ENCODE data around the gene BEND7. TPM values are rescaled to one million over a fixed set of nuclear protein-coding genes. Genes with fewer than 3 reads are reported as not detected.

BEND7 gene
- total RNA-seq, 1 donor from 2014 or later = 25.0 TPM

- H3K9me3 Mint-ChIP-seq = no peaks in the 10 kb centered on the region
- H3K4me3 Mint-ChIP-seq = no peak overlapping the region
- no peaks in the 10 kb centered on the region for H3K27me3 Mint-ChIP-seq (ENCODE audit: low read depth)
- H3K4me1 Mint-ChIP-seq = peaks cover 40% of the 10 kb centered on the region
- peaks cover 7% of the 10 kb centered on the region for H3K36me3 Mint-ChIP-seq (ENCODE audit: low read depth)
- TF ChIP-seq CTCF (conservative IDR thresholded peaks at IDR 0.05) = no peak
- no peak for DNase-seq (ENCODE audit: low read depth, low spot score)
- no peak overlapping the region for H3K27ac Mint-ChIP-seq (ENCODE audit: unreplicated experiment)
These were observed 37.0 kb downstream of the BEND7 start for GRCh38 chr10:13491747-13492360.

- Mint-ChIP-seq H3K4me1 (peaks cover 29% of the 10 kb centered on the region), H3K27ac (ENCODE audit: unreplicated experiment) (no peak overlapping the region), H3K27me3 (ENCODE audit: low read depth) (no peaks in the 10 kb centered on the region), H3K9me3 (no peaks in the 10 kb centered on the region), H3K4me3 (no peak overlapping the region), H3K36me3 (ENCODE audit: low read depth) (peaks cover 7% of the 10 kb centered on the region)
- no peak for DNase-seq (ENCODE audit: low read depth, low spot score)
- TF ChIP-seq CTCF (conservative IDR thresholded peaks at IDR 0.05) = no peak
These were observed 38.3 kb downstream of the BEND7 start for GRCh38 chr10:13490503-13490902.

- Mint-ChIP-seq H3K27ac (ENCODE audit: unreplicated experiment) (no peak overlapping the region), H3K9me3 (no peaks in the 10 kb centered on the region), H3K4me1 (peaks cover 25% of the 10 kb centered on the region), H3K4me3 (peak overlapping the region; percentile 10), H3K27me3 (ENCODE audit: low read depth) (no peaks in the 10 kb centered on the region), H3K36me3 (ENCODE audit: low read depth) (peaks cover 5% of the 10 kb centered on the region)
- TF ChIP-seq CTCF (conservative IDR thresholded peaks at IDR 0.05) = no peak
- no peak for DNase-seq (ENCODE audit: low read depth, low spot score)
These were observed 39.7 kb downstream of the BEND7 start for GRCh38 chr10:13489035-13489599.

GRCh38 chr10:13485623-13486022, 43.2 kb downstream of the BEND7 start:
- no peak for DNase-seq (ENCODE audit: low read depth, low spot score)
- peak; percentile 62 for TF ChIP-seq CTCF (conservative IDR thresholded peaks at IDR 0.05)
- H3K27me3 Mint-ChIP-seq (ENCODE audit: low read depth) = no peaks in the 10 kb centered on the region
- no peak overlapping the region for H3K27ac Mint-ChIP-seq (ENCODE audit: unreplicated experiment)
- H3K4me1 Mint-ChIP-seq = peaks cover 25% of the 10 kb centered on the region
- no peaks in the 10 kb centered on the region for H3K9me3 Mint-ChIP-seq
- H3K4me3 Mint-ChIP-seq = no peak overlapping the region
- peaks cover 7% of the 10 kb centered on the region for H3K36me3 Mint-ChIP-seq (ENCODE audit: low read depth)

- H3K27ac Mint-ChIP-seq (ENCODE audit: unreplicated experiment) = no peak overlapping the region
- no peak for TF ChIP-seq CTCF (conservative IDR thresholded peaks at IDR 0.05)
These were observed 44.9 kb downstream of the BEND7 start for GRCh38 chr10:13483951-13484350.

More at GRCh38 chr10:13483951-13484350, 44.9 kb downstream of the BEND7 start:
- no peak for DNase-seq (ENCODE audit: low read depth, low spot score)
- no peak overlapping the region for H3K4me3 Mint-ChIP-seq
- no peaks in the 10 kb centered on the region for H3K9me3 Mint-ChIP-seq
- no peaks in the 10 kb centered on the region for H3K27me3 Mint-ChIP-seq (ENCODE audit: low read depth)
- peaks cover 5% of the 10 kb centered on the region for H3K36me3 Mint-ChIP-seq (ENCODE audit: low read depth)
- peaks cover 8% of the 10 kb centered on the region for H3K4me1 Mint-ChIP-seq

Data from neural crest cell (in vitro differentiated cells).